ENCODE measurements around the gene FCHSD2. TPM values are rescaled to one million over a fixed set of nuclear protein-coding genes. Genes with fewer than 3 reads are reported as not detected.

FCHSD2 gene
- polyA plus RNA-seq, 3 donors: 14.5 to 43.5 (median 16.6) TPM

GRCh38 chr11:73114110-73114834 is 27.8 kb downstream of the FCHSD2 start:
- H3K4me2 ChIP-seq (replicated peaks; ENCODE audit: extremely low read depth, low read length, poor library complexity, severe bottlenecking): no peak overlapping the region

GRCh38 chr11:73113426-73113825 is 28.7 kb downstream of the FCHSD2 start:
- H3K79me2 ChIP-seq (ENCODE audit: insufficient read depth, low read length): peaks cover 47% of the 10 kb centered on the region
- TF ChIP-seq CTCF (IDR thresholded peaks at IDR 0.05): no peak
- Mint-ChIP-seq H3K4me1 (peaks cover 20% of the 10 kb centered on the region), H3K4me3 (no peak overlapping the region), H3K27me3 (ENCODE audit: low read depth in 3 of 3) (no peaks in the 10 kb centered on the region), H3K9me3 (peaks cover 12 to 25% (median 18%) of the 10 kb centered on the region in 7 donors), H3K36me3 (peaks cover 29 to 37% of the 10 kb centered on the region in 2 donors), H3K27ac (no peak overlapping the region)
- H4K20me1 ChIP-seq (ENCODE audit: insufficient read depth, low read length): peaks cover 35% of the 10 kb centered on the region
- peaks cover 0 to 5% of the 10 kb centered on the region in 2 donors for H3K9me3 ChIP-seq (replicated peaks in 1 of 2; ENCODE audit: control insufficient read depth in 1 of 2, insufficient read depth in 1 of 2, low read length in 2 of 2)
- no peak overlapping the region for H3K27ac ChIP-seq (ENCODE audit: low read depth in 1 of 2, low read length in 2 of 2)
- H3K4me2 ChIP-seq (replicated peaks; ENCODE audit: extremely low read depth, low read length, poor library complexity, severe bottlenecking): no peak overlapping the region
- H2AFZ ChIP-seq (ENCODE audit: insufficient read depth, low read depth, low read length, poor library complexity, severe bottlenecking): no peak overlapping the region
- no peak overlapping the region for H3K9ac ChIP-seq (ENCODE audit: insufficient read depth, low read length, poor library complexity, severe bottlenecking)
- no peak overlapping the region for H3K4me3 ChIP-seq (replicated peaks in 1 of 3; ENCODE audit: low read depth in 2 of 3, low read length in 3 of 3)
- H3K27me3 ChIP-seq (ENCODE audit: control insufficient read depth in 2 of 2, insufficient read depth in 2 of 2, low read length in 2 of 2): no peaks in the 10 kb centered on the region
- 97% methylated on average over 3 of the region's 6 CpGs for WGBS (ENCODE audit: insufficient coverage)
- no peak for DNase-seq
- peaks cover 10 to 28% of the 10 kb centered on the region in 2 donors for H3K36me3 ChIP-seq (replicated peaks in 1 of 2; ENCODE audit: control insufficient read depth in 1 of 2, insufficient read depth in 2 of 2, low read length in 2 of 2)
- intact Hi-C loops (cut with micrococcal nuclease): no loop called here
- peaks cover 5 to 17% of the 10 kb centered on the region in 2 donors for H3K4me1 ChIP-seq (ENCODE audit: control insufficient read depth in 1 of 2, insufficient read depth in 2 of 2, low read length in 2 of 2)

More at GRCh38 chr11:73114110-73114834, 27.8 kb downstream of the FCHSD2 start:
- Mint-ChIP-seq H3K27me3 (ENCODE audit: low read depth in 3 of 3) (peaks cover 0 to 2% (median 0%) of the 10 kb centered on the region in 3 donors), H3K36me3 (peaks cover 29 to 37% of the 10 kb centered on the region in 2 donors), H3K9me3 (peaks cover 12 to 25% (median 18%) of the 10 kb centered on the region in 7 donors), H3K4me1 (peaks cover 20% of the 10 kb centered on the region), H3K4me3 (no peak overlapping the region), H3K27ac (peak overlapping the region in 3 of 7 donors; percentile 31 to 57 (median 38))
- Histone ChIP-seq H3K4me1 (ENCODE audit: control insufficient read depth in 1 of 2, insufficient read depth in 2 of 2, low read length in 2 of 2) (peaks cover 5 to 17% of the 10 kb centered on the region in 2 donors), H3K9me3 (replicated peaks in 1 of 2; ENCODE audit: control insufficient read depth in 1 of 2, insufficient read depth in 1 of 2, low read length in 2 of 2) (peaks cover 0 to 5% of the 10 kb centered on the region in 2 donors), H4K20me1 (ENCODE audit: insufficient read depth, low read length) (peaks cover 44% of the 10 kb centered on the region), H3K4me3 (replicated peaks in 1 of 3; ENCODE audit: low read depth in 2 of 3, low read length in 3 of 3) (no peak overlapping the region), H3K79me2 (ENCODE audit: insufficient read depth, low read length) (peaks cover 55% of the 10 kb centered on the region), H3K36me3 (replicated peaks in 1 of 2; ENCODE audit: control insufficient read depth in 1 of 2, insufficient read depth in 2 of 2, low read length in 2 of 2) (peaks cover 10 to 35% of the 10 kb centered on the region in 2 donors), H3K9ac (ENCODE audit: insufficient read depth, low read length, poor library complexity, severe bottlenecking) (no peak overlapping the region), H2AFZ (ENCODE audit: insufficient read depth, low read depth, low read length, poor library complexity, severe bottlenecking) (no peak overlapping the region), H3K27me3 (ENCODE audit: control insufficient read depth in 2 of 2, insufficient read depth in 2 of 2, low read length in 2 of 2) (no peaks in the 10 kb centered on the region), H3K27ac (ENCODE audit: low read depth in 1 of 2, low read length in 2 of 2) (no peak overlapping the region)
- no peak for TF ChIP-seq CTCF (IDR thresholded peaks at IDR 0.05)
- no peak for DNase-seq
- intact Hi-C loops (cut with micrococcal nuclease): no loop called here
- WGBS (ENCODE audit: insufficient coverage): 100% methylated on average over 3 of the region's 4 CpGs

Data from CD14-positive monocyte (primary cell).